ENCODE data around the gene PHIP.
"Not testable (repeated sequence)": the region's sequence is repeated elsewhere in the genome, so short reads cannot be mapped to it uniquely, and the experiment has no call there.

Gene PHIP

DNA sequence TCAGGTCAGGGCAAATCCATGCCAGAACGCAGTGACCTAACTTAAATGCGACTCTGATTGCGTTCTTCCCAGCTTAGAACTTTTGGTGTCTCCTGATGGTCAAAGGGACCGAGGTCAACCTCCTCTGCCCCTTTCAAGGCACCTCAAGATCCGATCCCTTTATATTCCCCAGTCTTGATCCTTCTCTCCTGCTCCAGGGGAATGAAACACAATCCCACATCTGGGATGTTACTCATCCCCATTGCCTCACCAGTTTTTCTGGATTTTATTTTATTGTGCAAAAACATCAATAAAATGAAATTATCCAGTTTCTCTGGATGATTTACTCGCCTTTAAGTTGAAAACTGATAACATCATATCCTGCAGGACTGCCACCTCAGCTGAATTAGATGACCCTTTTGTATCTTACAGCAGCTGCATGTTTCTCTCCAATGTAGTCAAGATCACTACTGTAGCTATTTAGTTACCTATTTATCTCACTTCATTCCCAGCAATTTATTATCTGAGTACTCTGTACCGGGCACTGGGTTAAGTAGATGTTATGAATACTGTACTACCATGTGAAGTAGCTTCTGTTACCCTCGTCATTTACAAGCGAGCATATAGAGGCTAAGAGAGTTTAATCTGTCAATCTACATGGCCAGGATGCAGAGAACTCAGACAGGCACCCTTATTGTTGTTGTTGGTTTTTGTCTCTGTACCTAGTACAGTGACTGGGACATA is 166.7 kb downstream of the PHIP start:
- FAIRE-seq = no peak

- no peak for FAIRE-seq
These were observed 167.4 kb downstream of the PHIP start for GRCh38 chr6:78910591-78911171.

DNA sequence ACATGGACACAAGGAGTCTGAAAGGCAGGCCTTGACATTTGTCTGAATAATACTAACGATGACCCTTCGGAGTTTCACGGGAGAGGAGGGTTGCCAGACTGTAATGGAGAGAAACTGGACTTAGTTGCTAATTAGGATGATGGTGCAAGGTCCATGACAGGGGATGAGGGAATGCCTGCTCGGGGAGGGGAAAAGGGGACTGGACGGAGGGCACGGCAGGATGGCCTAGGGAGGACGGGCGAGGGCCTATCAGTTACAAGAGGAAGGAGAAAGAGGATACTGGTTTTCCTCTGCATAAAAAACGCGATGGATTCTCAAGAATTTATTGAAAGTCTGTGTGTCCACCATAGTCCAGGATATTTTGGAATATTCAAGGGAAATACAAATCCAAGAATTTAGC is 168.0 kb downstream of the PHIP start:
- no peak for FAIRE-seq

- no peak for FAIRE-seq
These were observed 168.7 kb downstream of the PHIP start for GRCh38 chr6:78909391-78909790.

GRCh38 chr6:78908621-78909020 is 169.4 kb downstream of the PHIP start:
- FAIRE-seq = no peak

DNA sequence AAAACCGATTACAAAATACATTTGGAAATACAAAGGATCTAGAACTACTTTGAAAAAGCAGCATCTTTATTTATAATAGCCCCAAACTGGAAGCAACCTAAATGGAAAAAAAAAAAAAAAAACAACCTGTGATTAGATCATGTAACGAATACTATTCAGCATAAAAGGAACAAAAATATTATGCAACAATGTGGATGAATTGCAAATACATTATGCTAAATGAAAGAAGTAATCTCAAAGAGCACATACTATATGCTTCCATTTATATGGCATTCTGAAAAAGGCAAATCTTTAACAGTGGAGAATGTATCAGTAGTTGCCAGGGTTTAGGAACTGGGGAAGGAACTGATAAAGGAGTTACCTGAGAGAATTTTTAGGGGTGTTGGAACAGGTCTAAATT is 181.8 kb downstream of the PHIP start:
- FAIRE-seq = no peak

DNA sequence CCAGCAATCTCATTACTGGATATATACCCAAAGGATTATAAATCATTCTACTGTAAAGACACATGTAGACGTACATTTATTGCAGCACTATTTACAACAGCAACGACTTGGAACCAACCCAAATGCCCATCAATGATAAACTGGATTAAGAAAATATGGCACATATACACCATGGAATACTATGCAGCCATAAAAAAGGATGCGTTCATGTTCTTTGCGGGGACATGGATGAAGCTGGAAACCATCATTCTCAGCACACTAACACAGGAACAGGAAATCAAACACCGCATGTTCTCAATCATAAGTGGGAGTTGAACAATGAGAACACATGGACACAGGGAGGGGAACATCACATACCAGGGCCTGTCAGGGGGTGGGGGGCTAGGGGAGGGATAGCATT is 188.2 kb downstream of the PHIP start:
- not testable (repeated sequence) for FAIRE-seq

Measured in TTC549 (cell line).